HG02938 (cell line): ENCODE results near the gene OBSCN.

Source experiments
- ATAC-seq: cut with Tn5 transposase; IDR thresholded peaks from one replicate; pipeline ENCODE4 v1.9.1; 2021; ENCODE audit warnings: mild to moderate bottlenecking, moderate library complexity; ENCODE audit not compliant: unreplicated experiment

OBSCN gene

DNA sequence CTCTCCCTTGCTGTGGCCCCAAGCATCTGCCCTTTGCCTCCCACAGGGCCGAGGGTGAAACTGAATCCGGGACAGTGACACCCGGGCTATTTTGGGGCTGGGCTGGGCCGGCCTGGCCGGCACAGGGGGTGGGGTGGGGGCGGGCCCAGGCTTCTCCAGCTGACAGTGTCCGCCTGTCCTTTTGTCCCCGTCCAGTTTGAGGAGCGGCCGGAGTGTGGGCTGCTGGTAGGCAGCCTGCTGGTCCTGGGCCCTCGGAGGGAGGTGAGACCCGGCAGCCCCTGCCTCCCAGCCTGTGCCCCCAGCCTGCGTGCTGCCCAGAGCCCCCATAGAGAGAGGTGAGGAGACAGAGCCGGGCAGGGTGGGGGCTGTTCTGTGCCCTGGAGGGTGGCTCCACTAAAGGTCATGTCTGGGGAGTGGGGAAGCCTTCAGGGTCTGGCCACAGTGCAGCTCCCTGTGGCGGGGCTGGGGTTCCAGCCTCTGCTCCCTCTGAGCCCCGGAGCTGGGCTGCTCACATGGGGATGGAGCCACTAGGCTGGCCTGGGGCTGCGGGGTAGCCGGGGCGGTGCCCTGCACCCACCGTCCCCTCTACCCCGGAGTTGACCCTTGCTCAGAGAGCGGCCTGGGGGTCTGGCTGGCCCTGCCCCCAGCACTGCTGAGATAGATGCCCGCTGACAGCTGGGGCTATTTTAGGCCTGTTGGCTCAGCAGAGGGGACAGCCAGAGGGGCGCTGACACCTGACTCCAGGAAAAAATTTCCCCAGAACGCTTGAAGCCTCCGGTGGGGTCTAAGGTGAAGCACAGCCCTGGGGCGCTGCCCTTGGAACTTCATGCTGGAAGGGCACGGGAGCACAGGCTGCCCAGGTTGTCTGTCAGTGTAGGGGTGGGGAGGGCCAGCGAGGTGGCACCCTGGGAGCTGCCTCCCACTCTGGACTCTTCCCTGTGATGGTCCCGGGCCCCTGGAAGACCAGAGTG lies at the start of gene OBSCN:
Gene OBSCN (plus strand): TSS at position 194 of the 971 bp plus-strand sequence. CDS start 3,740 bp downstream, outside the sequence.
- ATAC-seq, result no peak

GRCh38 chr1:228158151-228159007 lies 49.5 kb upstream of the OBSCN start:
- ATAC-seq, result no peak

DNA sequence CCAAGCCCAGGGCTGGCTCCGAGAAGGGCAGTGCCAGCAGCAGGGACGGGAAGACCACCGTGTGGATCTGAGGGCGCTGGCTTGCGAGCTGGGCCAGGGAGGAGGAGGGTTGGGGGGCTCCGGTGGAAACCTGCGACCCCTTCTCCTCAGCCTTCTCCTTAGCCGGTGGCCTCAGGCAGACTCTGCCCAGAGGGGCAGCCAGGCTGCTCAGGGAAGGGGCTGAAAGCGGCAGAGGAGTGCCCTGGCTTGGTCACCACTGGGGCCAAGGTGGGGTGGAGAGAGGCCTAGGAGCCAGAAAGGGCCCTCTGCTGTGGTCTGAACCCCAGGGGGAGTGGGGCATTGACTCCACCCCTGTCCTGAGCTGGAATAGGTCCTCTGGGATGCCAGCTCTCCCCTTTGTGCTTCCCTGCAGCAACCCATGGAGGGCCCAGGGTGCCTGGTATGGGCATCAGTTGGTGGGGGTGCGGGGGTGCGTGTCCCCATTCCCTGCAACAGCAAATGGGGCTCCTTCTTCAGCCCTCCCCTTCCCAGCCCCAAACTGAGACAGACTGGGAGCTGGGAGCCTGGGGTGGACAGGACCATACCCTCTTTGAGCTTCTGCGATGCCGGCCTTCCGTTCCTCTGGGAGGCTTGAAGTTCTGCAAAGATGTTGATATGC lies 48.7 kb upstream of the OBSCN start:
- ATAC-seq, result no peak

DNA sequence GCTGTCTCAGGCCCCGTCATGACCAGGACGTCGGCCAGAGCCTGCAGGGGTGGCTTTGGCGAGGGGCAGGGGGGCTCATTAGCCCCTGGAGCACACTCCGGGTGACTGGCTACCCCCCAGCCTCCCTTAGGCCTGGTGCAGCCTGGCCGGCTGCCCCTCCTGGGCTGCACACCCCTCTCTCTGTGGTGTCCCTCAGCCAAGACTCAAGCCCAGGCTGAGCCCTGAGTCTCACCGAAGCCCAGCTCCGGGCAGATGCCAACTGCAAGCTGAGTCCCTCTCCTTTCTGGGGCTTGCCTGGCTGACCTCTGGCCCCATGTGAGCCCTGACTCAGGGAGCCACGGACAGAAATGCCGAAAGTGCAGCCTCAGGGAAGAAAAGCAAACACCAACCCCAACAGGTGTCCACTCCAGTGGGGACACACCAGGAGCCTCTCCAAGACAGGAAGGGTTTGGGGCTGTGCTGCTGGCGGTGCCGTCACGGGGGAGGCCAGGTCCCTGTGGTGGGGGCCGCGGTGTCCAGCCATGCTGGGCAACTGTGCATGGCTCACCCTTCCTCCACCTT lies 47.6 kb upstream of the OBSCN start:
- ATAC-seq, result no peak

- no peak for ATAC-seq
These were observed 46.5 kb upstream of the OBSCN start for GRCh38 chr1:228161362-228161761.

DNA sequence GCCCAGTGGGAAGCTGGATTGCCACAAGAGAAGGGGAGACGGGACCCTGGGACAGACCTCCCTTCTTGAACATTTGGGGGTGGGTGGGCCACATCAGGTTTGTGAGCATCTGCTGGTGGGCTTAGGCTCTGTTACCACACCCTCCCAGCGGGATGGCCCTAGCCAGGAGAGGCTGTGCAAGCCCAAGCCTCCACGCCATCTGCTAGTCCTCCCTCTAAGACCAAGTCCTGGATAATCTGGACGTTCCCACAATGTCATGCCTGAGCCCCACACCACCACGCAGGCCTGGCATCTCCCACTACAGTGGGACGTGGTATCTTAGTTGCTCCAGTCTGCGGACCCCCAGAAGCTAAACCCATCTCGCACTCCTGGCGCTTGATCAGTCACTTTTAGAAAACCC lies 46.0 kb upstream of the OBSCN start:
- no peak for ATAC-seq

DNA sequence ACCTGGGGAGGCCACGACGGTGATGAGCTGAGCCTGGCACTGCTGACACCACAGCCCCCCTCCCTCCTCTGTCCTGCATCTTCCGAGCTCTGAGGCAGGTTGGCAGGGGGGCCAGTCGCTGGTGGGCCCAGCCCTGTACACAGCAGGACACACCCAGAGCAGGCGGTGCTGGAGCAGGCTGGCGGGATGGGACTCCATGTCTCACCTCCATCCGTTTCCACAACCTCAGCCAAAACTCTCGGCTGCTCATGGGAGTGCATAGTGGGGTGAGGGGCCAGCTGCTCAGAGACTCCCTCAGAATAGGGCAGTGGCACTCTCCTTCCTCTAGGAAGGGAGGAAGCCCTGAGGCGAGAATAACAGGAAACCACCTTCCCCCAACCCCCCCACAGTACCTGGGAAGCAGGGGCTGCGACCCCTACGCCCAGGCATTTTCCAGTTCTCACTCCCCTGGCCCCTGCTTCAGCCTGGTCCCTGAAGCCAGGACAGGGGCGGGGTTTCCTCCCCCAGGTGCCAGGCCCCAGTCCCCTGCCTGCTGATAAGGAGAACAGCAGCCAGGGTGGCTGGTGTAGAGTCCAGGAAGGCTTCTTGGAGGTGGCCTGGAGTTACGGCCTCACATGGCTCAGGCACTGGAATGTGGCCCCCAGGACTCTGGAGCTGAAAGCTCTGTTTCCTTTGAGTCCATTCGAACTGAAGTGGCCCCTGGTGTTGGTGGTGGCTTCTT lies 45.4 kb upstream of the OBSCN start:
- no peak for ATAC-seq

GRCh38 chr1:228163007-228163753 lies 44.7 kb upstream of the OBSCN start:
- no peak for ATAC-seq

- ATAC-seq, result no peak
These were observed 43.9 kb upstream of the OBSCN start for GRCh38 chr1:228163776-228164519.

GRCh38 chr1:228164561-228165371 lies 43.1 kb upstream of the OBSCN start:
- peak; percentile 2 for ATAC-seq

DNA sequence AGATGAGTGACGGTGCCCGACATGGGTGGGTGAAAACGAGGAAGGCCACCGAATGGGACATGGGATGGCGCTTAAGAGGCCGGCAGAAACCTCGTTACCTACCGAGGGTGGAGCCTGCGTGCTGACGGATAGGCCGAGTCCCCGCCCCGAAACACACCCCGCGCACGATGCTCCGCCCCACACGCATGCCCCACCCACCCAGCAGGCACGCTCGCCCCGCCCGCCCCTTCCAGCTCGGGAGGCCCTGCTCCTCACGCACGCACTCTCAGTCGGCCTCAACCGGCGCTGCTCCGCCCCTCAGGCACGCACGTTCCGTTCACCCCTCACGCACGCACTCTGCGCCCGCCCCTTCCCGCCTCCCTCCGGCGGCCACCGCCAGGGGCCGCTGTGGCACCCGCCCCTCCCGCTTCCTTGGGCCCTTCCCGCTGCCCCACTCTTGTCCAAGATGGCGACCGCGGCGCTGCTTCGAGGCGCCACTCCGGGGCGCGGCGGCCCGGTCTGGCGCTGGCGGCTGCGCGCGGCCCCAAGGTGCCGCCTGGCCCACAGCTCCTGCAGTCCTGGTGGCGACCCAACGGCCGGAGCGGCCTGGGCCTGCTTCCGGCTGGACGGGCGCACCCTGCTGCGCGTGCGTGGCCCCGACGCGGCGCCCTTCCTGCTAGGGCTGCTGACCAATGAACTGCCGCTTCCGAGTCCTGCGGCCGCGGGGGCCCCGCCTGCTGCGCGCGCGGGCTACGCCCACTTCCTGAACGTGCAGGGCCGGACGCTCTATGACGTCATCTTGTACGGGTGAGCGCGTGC lies 42.3 kb upstream of the OBSCN start, which contains the start of gene IBA57:
Gene IBA57 (plus strand): TSS at position 433 of the 798 bp plus-strand sequence. CDS start 13 bp downstream, at position 446.
- ATAC-seq, result peak; percentile 77

DNA sequence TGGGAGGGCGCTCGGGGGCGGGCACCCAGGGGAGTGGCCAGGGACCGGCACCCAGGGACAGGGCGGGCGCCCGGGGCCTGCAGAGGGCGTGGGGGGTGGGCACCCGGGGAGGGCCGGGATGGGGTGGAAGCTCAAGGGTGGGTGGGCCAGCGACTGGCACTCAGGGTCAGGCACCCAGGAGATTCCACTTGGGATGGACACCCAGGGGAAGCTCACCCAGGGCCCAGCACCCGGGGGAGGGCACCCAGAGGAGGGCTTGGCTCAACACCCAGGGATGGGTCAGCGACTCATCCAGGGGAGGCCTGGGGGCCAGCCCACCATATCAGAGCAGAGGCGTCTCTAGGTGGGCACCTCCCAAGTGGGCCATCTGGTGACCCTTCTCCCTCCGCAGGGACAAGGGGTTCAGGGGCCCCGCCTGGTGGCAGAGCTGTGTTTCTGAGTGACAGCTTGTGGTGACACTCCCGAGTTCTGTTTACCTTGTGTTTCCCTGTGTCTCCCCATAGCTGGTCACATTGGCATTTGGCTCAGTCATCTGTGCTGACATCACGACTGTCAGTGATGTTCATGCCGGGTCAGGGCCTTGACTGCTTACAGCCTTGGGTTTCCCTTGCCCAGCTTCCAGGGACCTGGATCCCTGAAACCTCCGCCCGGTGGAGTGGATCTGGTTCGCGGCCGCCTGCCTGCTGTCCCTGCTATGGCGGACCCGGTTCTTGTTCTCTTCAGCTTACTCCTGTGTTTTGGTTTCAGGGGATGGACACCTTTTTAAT lies 41.5 kb upstream of the OBSCN start:
- peak; percentile 20 for ATAC-seq

GRCh38 chr1:228168563-228169270 lies 39.1 kb upstream of the OBSCN start:
- ATAC-seq, result no peak

DNA sequence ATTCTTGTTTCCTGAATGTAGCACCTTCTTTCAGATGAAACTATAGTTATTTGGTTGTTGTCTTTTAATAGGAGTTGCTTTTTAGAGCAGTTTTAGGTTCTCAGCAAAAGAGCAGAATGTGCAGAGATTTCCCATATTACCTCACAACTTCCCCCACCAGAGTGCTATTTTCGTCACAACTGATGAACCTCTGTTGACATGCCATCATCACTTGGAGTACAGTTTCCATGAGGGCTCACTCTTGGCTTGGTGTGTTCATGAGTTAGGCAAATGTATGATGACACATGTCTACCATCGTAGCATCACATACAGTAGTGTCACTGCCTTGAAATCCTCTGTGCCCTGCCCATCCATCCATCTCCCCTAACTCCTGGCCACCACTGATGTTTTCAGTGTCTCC lies 38.5 kb upstream of the OBSCN start:
- no peak for ATAC-seq

GRCh38 chr1:228170666-228171065 lies 37.2 kb upstream of the OBSCN start:
- ATAC-seq, result no peak
